ENCODE results near the gene SPATC1L. TPM values are rescaled to one million over a fixed set of nuclear protein-coding genes. Genes with fewer than 3 reads are reported as not detected.

Gene SPATC1L
- total and polyA plus RNA-seq, 2 donors (not counting 3 experiments of a cell fraction or from before 2014, with no cell fraction given): 11.5 to 15.3 TPM

DNA sequence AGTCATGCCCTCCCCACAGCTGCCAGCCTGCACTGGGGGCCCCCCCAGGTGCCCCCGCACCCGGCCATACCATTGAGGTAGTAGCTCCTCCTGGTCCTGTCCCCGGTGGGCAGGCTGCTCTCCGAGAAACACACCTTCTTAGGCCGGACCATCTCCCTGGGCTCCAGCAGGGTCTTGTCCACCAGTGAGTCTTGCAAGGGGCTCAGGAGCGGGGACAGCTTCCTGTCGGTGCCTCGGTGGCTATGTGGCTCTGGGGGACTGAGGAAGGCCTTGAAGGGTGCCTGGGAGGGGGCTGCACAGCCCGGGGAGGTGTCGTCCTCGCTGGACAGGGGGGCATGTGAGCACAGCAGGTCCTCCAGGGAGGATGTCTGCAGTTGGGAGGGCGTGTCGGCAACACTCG is 16.0 kb downstream of the SPATC1L start:
- ChIA-PET POLR2A (no interaction called here), CTCF (no interaction called here)
- H3K9ac ChIP-seq (replicated peaks; ENCODE audit: extremely low read depth, insufficient read depth, low read length): no peak overlapping the region
- H3K4me3 ChIP-seq (replicated peaks in 1 of 3; ENCODE audit: insufficient read depth in 1 of 3, low read depth in 1 of 3, low read length in 3 of 3): no peak overlapping the region
- no peak overlapping the region for H3K4me2 ChIP-seq (ENCODE audit: insufficient read depth, low read length)
- intact Hi-C loops (cut with micrococcal nuclease) (no loop called here), dilution Hi-C loops (cut with MboI; ENCODE audit: extremely low pct_ligation_motif_present, low sequenced_read_pairs) (no loop called here)
- H4K20me1 ChIP-seq (replicated peaks; ENCODE audit: control insufficient read depth, extremely low read depth, insufficient read depth, low read length): no peaks in the 10 kb centered on the region
- H3K36me3 ChIP-seq (ENCODE audit: control insufficient read depth in 2 of 2, extremely low read depth in 1 of 2, insufficient read depth in 2 of 2, low read length in 2 of 2): no peaks in the 10 kb centered on the region
- no peaks in the 10 kb centered on the region for H3K4me1 ChIP-seq (ENCODE audit: control insufficient read depth, extremely low read depth, insufficient read depth, low read length)
- no peaks in the 10 kb centered on the region for H3K9me1 ChIP-seq (replicated peaks; ENCODE audit: control insufficient read depth, extremely low read depth, insufficient read depth, low read length)
- no peak overlapping the region for H2AFZ ChIP-seq (ENCODE audit: low read depth, low read length)
- DNase-seq (ENCODE audit: low read depth, low spot score) (no peak), FAIRE-seq (no peak)
- H3K79me2 ChIP-seq (ENCODE audit: control insufficient read depth, insufficient read depth, low read length): no peaks in the 10 kb centered on the region
- H3K27ac ChIP-seq (ENCODE audit: insufficient read depth, low read depth, low read length): no peak overlapping the region
- H3K27me3 ChIP-seq (ENCODE audit: control insufficient read depth in 2 of 2, insufficient read depth in 2 of 2, low read length in 2 of 2): no peaks in the 10 kb centered on the region
- TF ChIP-seq JUN (IDR thresholded peaks at IDR 0.05; ENCODE audit: borderline replicate concordance, insufficient read depth, insufficient read length, low read depth): no peak
- TF ChIP-seq POLR2A (IDR thresholded peaks at IDR 0.05; ENCODE audit: low read depth, low read length): no peak
- TF ChIP-seq MYC (IDR thresholded peaks at IDR 0.05; ENCODE audit: low read depth, low read length): no peak
- TF ChIP-seq POLR2AphosphoS5 (IDR thresholded peaks at IDR 0.05; ENCODE audit: insufficient read depth, low read depth, low read length): no peak
- no peak for TF ChIP-seq MAX (IDR thresholded peaks at IDR 0.05; ENCODE audit: insufficient read depth, insufficient read length)
- no TSS peak for BruUV-seq (replicated peaks)
- no peaks in the 10 kb centered on the region for H3K9me3 ChIP-seq (replicated peaks; ENCODE audit: control insufficient read depth, insufficient read depth, low read length)

GRCh38 chr21:46165098-46165497 is 19.2 kb downstream of the SPATC1L start:
- TF ChIP-seq EZH2 (IDR thresholded peaks at IDR 0.05; ENCODE audit: borderline replicate concordance, low read depth, low read length, severe bottlenecking) (no peak), MAX (IDR thresholded peaks at IDR 0.05; ENCODE audit: insufficient read depth, insufficient read length) (no peak), MYC (IDR thresholded peaks at IDR 0.05; ENCODE audit: low read depth, low read length) (no peak), POLR2A (IDR thresholded peaks at IDR 0.05; ENCODE audit: low read depth, low read length) (no peak), POLR2AphosphoS5 (IDR thresholded peaks at IDR 0.05; ENCODE audit: insufficient read depth, low read depth, low read length) (no peak), FOS (IDR thresholded peaks at IDR 0.05; ENCODE audit: borderline replicate concordance, insufficient read depth, low read length) (no peak), GATA2 (IDR thresholded peaks at IDR 0.05; ENCODE audit: insufficient read depth, insufficient read length, low read depth, low read length) (no peak), JUN (IDR thresholded peaks at IDR 0.05; ENCODE audit: borderline replicate concordance, insufficient read depth, insufficient read length, low read depth) (no peak)
- TF ChIP-seq, protein P1, sequence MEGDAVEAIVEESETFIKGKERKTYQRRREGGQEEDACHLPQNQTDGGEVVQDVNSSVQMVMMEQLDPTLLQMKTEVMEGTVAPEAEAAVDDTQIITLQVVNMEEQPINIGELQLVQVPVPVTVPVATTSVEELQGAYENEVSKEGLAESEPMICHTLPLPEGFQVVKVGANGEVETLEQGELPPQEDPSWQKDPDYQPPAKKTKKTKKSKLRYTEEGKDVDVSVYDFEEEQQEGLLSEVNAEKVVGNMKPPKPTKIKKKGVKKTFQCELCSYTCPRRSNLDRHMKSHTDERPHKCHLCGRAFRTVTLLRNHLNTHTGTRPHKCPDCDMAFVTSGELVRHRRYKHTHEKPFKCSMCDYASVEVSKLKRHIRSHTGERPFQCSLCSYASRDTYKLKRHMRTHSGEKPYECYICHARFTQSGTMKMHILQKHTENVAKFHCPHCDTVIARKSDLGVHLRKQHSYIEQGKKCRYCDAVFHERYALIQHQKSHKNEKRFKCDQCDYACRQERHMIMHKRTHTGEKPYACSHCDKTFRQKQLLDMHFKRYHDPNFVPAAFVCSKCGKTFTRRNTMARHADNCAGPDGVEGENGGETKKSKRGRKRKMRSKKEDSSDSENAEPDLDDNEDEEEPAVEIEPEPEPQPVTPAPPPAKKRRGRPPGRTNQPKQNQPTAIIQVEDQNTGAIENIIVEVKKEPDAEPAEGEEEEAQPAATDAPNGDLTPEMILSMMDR (IDR thresholded peaks at IDR 0.05; ENCODE audit: extremely low read depth in 1 of 2, insufficient read depth in 1 of 2, low read depth in 1 of 2, low read length in 2 of 2): no peak
- H2AFZ ChIP-seq (ENCODE audit: low read depth, low read length): no peak overlapping the region
- H3K9ac ChIP-seq (replicated peaks; ENCODE audit: extremely low read depth, insufficient read depth, low read length): no peak overlapping the region
- DNase-seq (ENCODE audit: low read depth, low spot score): no peak
- dilution Hi-C loops (cut with MboI; ENCODE audit: extremely low pct_ligation_motif_present, low sequenced_read_pairs) (no loop called here), intact Hi-C loops (cut with micrococcal nuclease) (no loop called here)
- no peak overlapping the region for H3K4me2 ChIP-seq (ENCODE audit: insufficient read depth, low read length)
- H3K9me3 ChIP-seq (replicated peaks; ENCODE audit: control insufficient read depth, insufficient read depth, low read length): no peaks in the 10 kb centered on the region
- no peak overlapping the region for H3K4me3 ChIP-seq (replicated peaks in 1 of 3; ENCODE audit: insufficient read depth in 1 of 3, low read depth in 1 of 3, low read length in 3 of 3)
- no peak overlapping the region for H3K27ac ChIP-seq (ENCODE audit: insufficient read depth, low read depth, low read length)
- H4K20me1 ChIP-seq (replicated peaks; ENCODE audit: control insufficient read depth, extremely low read depth, insufficient read depth, low read length): no peaks in the 10 kb centered on the region
- H3K36me3 ChIP-seq (ENCODE audit: control insufficient read depth in 2 of 2, extremely low read depth in 1 of 2, insufficient read depth in 2 of 2, low read length in 2 of 2): no peaks in the 10 kb centered on the region
- BruUV-seq (replicated peaks): no TSS peak
- no peak for FAIRE-seq
- no peaks in the 10 kb centered on the region for H3K4me1 ChIP-seq (ENCODE audit: control insufficient read depth, extremely low read depth, insufficient read depth, low read length)
- no peaks in the 10 kb centered on the region for H3K79me2 ChIP-seq (ENCODE audit: control insufficient read depth, insufficient read depth, low read length)
- CTCF ChIA-PET: interaction anchor here (0.9 to 1.3 kb wide), 2 partner anchors 22 to 43 kb away, joined by 3 read pairs; no protein-coding TSS in a partner anchor
- no peaks in the 10 kb centered on the region for H3K9me1 ChIP-seq (replicated peaks; ENCODE audit: control insufficient read depth, extremely low read depth, insufficient read depth, low read length)
- H3K27me3 ChIP-seq (ENCODE audit: control insufficient read depth in 2 of 2, insufficient read depth in 2 of 2, low read length in 2 of 2): no peaks in the 10 kb centered on the region
- POLR2A ChIA-PET: no interaction called here
